ENCODE data around the gene PALLD.
"Not testable (repeated sequence)": the region's sequence is repeated elsewhere in the genome, so short reads cannot be mapped to it uniquely, and the experiment has no call there.

The PALLD gene

DNA sequence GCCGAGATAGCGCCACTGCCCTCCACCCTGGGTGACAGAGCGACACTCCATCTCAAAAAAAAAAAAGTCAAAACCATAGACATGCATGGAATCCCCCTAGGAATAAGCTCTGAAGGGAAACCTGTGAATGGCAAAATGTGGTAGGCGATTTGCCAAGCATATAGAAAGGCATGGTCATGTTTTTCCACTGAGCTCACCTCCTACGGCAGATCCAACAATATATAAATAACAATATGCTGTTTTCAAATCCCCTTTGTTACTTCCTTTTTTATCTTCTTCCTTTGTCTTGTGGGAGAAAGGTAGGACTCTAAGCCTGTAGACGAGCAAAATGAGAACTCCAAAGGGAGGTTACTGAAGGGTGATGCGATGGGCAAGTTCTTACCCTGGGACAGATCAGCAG is 219.0 kb downstream of the PALLD start:
- no peak for DNase-seq

DNA sequence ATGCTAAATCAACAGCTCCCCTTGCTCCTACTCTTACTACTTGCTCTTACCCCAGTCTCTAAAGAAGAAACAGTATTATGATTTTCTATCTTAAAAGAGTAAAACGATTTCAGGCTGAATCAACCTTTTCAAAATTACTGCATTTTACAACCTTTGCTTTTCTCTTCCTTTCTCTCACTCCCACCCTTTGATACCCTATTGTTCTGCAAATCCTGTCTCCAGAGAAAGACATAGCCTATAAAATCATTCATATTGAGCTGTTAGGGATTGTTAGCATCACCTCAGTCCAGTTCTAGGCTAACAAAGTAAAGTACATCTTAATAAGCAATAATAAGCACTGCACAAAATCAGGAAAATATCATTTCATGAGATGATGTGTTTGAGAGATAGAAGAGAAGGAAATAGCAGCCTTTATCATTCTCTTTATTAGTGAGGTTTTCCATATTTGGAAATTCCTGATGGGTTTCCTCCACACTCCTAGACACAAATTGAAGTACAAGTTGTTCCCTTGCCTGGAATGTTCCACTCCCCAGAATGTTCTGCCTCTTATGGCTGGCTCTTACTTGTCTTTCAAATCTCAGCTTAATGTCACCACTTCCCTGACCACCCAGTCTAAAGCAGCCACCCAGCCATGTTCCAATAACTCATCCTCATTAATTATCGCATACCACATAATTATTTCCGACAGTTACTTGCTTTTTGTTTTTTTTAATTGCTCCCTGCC is 219.7 kb downstream of the PALLD start:
- no peak for DNase-seq

- no peak for DNase-seq
Measured at GRCh38 chr4:168717847-168718246, 221.0 kb downstream of the PALLD start.

DNA sequence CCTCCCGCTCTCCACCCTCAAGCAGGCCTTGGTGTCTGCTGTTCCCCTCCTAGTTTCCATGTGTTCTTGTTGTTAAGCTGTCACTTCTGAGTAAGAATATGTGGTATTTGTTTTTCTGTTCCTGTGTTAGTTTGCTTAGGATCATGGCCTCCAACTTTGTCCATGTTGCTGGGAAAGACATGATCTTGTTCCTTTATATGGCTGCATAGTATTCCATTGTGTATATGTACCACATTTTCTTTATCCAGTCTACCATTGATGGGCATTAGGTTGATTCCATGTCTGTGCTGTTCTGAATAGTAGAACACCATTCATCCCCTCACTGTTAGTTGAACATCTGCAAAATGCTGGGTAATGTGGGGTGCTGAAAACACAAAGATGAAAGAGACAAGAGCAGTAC is 222.9 kb downstream of the PALLD start:
- no peak for DNase-seq

DNA sequence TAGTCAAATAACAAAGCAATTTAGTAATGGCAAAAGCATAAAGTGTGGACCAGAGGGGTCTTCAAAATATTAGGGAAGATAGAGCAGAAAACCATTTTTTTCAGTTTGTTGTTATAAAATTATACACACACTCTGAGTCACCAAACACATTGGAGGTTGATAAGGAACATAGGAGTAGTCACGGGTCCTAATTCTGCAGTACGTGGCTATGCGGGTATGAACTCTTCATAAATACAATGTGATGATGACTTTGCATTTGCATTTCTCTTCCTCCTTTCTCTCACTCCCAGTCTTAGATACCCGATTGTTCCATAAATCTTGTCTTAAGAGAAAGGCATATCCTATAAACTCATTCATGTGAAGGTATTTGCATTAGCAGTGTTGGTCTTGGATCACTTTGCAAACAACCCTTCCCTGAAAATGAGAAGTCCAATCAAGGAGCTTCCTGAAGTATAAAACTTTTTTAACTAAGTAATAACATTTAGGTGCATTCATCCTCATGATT is 223.6 kb downstream of the PALLD start:
- no peak for DNase-seq

GRCh38 chr4:168722391-168722790 is 225.5 kb downstream of the PALLD start:
- DNase-seq = no peak

GRCh38 chr4:168723020-168723419 is 226.2 kb downstream of the PALLD start:
- no peak for DNase-seq

DNA sequence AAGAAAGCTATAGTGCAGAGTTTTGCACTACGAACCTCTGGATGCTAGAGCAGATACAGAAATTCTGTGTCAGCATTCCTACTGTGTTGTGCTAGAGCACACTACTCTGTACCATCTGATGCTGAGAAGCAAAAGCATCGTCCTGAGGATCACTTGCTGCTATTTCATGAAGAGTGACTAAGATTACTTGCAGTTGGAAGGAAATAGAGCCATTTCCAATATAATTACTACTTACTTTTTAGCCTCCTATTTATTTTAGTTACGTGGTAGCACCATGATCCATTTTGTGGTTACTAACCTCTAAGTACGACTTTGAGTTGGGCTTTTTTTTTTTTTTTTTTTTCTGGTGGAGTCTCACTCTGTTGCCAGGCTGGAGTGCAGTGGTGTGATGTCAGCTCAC is 226.7 kb downstream of the PALLD start:
- no peak for DNase-seq

DNA sequence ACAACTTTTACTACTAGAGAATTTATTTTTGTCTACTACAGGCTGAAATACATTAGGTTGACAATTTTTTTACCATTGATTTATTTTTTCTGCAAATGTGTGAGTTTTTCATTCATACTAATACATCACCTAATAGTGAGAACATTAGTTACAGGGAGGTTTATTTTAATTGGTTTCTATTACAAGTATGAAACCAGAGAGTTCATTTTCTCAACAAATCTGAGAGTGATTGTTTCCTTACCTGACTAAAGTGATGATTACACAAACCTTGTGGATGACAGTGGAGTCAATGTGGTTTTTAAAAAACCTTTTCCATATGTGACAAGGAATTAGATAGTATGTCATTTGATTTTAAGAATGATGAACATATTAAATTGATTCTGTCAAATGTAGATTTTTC is 227.4 kb downstream of the PALLD start:
- DNase-seq = no peak

- DNase-seq = no peak
Measured at GRCh38 chr4:168724686-168725411, 228.0 kb downstream of the PALLD start.

GRCh38 chr4:168725930-168726329 is 229.1 kb downstream of the PALLD start:
- no peak for DNase-seq

GRCh38 chr4:168727181-168727580 is 230.3 kb downstream of the PALLD start:
- DNase-seq = not testable (repeated sequence)

DNA sequence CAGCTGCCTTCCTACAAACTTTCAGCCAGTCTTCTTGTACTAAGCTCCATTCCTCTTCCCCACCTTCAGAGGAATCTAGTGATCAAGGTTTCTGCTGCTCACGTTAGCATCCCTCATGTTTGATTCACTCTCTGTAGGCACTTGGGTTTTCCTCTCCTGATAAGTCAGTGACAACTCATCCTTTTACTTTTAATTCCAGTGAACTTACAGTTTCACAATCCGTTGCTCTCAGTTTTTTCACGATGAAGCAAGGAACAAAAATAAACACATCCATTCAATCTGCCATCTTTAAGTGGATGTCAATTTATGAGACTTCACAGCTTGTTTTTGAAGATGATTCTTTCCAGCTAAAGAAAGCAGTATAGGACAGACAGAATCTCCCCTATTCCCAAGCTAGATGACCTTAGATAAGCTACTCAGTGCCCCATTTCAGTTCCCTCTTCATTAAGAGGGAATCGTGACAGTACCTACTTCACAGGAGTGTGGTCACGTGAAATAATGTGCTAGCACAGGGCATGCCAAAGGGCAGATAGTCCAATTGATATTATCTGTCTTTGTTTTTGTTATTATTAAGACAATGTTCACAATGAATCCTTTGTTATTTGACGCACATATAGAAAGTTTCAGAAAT is 234.3 kb downstream of the PALLD start:
- no peak for DNase-seq

- no peak for DNase-seq
Measured at GRCh38 chr4:168731706-168732414, 235.0 kb downstream of the PALLD start.

GRCh38 chr4:168732714-168733113 is 235.9 kb downstream of the PALLD start:
- DNase-seq = no peak

- DNase-seq = no peak
Measured at GRCh38 chr4:168734703-168735678, 238.1 kb downstream of the PALLD start.

- no peak for DNase-seq
Measured at GRCh38 chr4:168735735-168736134, 238.9 kb downstream of the PALLD start.

DNA sequence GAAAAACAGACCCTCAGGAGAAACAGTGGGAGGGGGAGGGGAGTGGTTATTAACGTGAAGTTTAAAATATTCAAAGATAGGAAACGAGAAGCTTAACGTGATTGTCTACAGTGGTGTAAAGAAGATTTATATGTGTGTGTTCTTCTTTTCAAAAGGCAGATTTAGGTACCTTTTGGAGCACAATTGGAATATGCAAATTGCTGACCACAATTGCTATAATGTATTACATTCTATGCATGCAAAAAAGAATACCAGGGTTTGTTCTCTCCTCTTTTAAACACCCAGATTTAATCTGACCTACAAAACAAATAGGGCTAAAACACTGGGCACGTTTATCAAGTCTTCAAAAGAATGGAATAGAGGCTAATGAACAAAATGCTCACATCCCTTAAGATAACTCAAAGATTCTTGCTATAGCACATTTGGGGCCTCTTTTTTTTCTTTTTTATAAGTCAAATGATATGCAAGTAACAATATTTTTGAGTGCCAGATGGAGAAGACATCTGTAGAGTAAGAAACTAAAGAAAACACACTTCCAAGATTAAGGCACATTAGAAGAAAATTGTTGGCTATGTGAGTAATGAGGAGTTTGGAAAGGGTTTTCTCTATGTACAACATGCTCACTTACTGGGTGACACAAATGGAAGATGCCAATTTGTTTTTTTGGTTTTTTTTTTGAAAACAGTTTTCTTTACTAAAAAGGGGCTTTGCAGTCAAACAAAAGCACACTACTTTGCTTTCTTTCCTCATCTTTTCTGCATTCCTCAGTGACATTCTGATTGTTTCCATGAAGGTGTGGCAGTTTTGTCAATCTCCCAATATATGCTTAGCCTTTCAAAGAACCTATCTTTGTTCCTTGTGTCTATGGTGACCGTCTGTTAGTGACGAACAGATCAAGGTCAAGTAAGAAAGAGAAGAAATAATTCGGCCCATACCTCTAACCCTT is 240.3 kb downstream of the PALLD start:
- DNase-seq = no peak

DNA sequence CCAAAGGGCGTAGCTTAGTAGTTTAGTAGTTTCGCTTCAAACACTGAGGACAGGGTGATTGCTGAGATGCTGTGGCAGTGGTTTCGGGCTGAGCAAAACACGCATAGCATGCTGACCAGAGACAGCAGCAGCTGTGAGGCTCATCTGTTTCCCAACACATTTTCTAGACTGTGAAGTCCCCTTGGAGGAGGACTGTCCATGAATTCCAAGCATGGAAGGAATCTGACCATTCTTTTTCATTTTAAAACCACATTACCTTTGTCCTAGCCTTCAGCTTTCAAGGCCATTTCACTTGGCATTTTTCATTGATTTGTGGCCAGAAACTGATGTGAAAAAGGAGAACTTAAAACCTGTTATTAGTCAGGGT is 240.9 kb downstream of the PALLD start:
- DNase-seq = no peak

GRCh38 chr4:168739886-168740285 is 243.0 kb downstream of the PALLD start:
- no peak for DNase-seq

GRCh38 chr4:168740691-168741090 is 243.8 kb downstream of the PALLD start:
- no peak for DNase-seq

Measured in activated CD4-positive, alpha-beta T cell treated with anti-CD3 and anti-CD28 coated beads, Interleukin-10, Interleukin-2, amounts not matched to agents 100 ng/mL and 50 ng/mL, durations not matched to agents 16 hours and 8 hours (primary cell).